Peyer's patch (tissue), 4 donors: ENCODE data around the gene ASIC4. TPM values are rescaled to one million over a fixed set of nuclear protein-coding genes. Genes with fewer than 3 reads are reported as not detected.

Source experiments
- DNase-seq, 3 donors: peaks; one replicate each; pipeline ENCODE4 v3.0.0-alpha.2; 2017 to 2019
- H3K27ac ChIP-seq, 4 donors: fragments of 200-600 bp; sonication (generic); one replicate each; pipeline ENCODE4 v1.5.1; 2016 to 2019
- H3K27me3 ChIP-seq, 2 donors: fragments of 200-600 bp; sonication (generic); one replicate each; pipeline ENCODE4 v1.5.1; 2019
- H3K36me3 ChIP-seq, 3 donors: fragments of 200-600 bp; sonication (generic); one replicate each; pipeline ENCODE4 v1.5.1; 2016 to 2019
- H3K4me1 ChIP-seq, 4 donors: fragments of 200-600 bp; sonication (generic); one replicate each; pipeline ENCODE4 v1.5.1; 2016 to 2019
- H3K4me3 ChIP-seq, 4 donors: fragments of 200-600 bp; sonication (generic); 1 replicate in 3 of 4; 2 replicates in 1 of 4; pipeline ENCODE4 v1.5.1; 2016 to 2019; ENCODE audit warnings: mild to moderate bottlenecking in 1 of 4
- H3K9me3 ChIP-seq, 4 donors: fragments of 200-600 bp; sonication (generic); one replicate each; pipeline ENCODE4 v1.5.1; 2016 to 2019; ENCODE audit warnings: mild to moderate bottlenecking in 1 of 4
- POLR2A ChIP-seq, 2 donors: fragments of 450-650 bp; IDR thresholded peaks; one replicate each; pipeline ENCODE4 v1.5.1; 2017; ENCODE audit warnings: antibody characterized with exemption in 2 of 2, mild to moderate bottlenecking in 2 of 2, moderate library complexity in 2 of 2
- small RNA-seq, 2 donors: library from RNA; depleted of rRNA; stranded (forward); fragments of <200 nt; gene quantifications; one replicate each; pipeline ENCODE3, GENCODE V24; 2016
- total RNA-seq, 4 donors: library from RNA; depleted of rRNA; stranded (reverse); fragments of >200 nt; gene quantifications; one replicate each; pipeline ENCODE4 v1.1.0, GENCODE V29; 2016
- TF ChIP-seq, protein P1 (sequence below), 6 experiments: fragments of 450-650 bp in 4 of 6; fragments of 200-600 bp in 2 of 6; sonication (generic) in 1 of 6; IDR thresholded peaks; one replicate each; pipeline ENCODE4 v1.5.1; 2017 to 2019; ENCODE audit warnings: antibody characterized with exemption in 6 of 6, mild to moderate bottlenecking in 3 of 6, moderate library complexity in 1 of 6

The ASIC4 gene
- total RNA-seq, 4 donors from 2014 or later, result 0.27 TPM; not detected in 3

DNA sequence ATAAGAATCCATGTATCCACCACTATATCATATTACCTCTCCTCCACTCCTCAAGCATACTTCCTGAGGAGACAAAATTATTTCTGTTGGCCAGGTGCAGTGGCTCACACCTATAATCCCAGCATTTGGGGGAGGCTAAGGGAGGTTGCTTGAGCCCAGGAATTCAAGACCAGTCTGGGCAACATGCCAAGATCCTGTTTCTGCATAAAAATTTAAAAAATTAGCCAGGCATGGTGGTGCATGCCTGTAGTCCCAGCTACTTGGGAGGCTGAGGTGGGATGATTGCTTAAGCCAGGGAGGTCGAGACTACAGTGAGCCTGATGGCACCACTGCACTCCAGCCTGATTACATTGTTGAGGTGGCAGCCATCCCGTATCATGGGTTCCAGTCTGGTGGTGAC is 67.1 kb downstream of the ASIC4 start:
- TF ChIP-seq POLR2A (IDR thresholded peaks at IDR 0.05), result no peak
- TF ChIP-seq, protein P1, sequence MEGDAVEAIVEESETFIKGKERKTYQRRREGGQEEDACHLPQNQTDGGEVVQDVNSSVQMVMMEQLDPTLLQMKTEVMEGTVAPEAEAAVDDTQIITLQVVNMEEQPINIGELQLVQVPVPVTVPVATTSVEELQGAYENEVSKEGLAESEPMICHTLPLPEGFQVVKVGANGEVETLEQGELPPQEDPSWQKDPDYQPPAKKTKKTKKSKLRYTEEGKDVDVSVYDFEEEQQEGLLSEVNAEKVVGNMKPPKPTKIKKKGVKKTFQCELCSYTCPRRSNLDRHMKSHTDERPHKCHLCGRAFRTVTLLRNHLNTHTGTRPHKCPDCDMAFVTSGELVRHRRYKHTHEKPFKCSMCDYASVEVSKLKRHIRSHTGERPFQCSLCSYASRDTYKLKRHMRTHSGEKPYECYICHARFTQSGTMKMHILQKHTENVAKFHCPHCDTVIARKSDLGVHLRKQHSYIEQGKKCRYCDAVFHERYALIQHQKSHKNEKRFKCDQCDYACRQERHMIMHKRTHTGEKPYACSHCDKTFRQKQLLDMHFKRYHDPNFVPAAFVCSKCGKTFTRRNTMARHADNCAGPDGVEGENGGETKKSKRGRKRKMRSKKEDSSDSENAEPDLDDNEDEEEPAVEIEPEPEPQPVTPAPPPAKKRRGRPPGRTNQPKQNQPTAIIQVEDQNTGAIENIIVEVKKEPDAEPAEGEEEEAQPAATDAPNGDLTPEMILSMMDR (IDR thresholded peaks at IDR 0.05), result no peak
- no peak for DNase-seq
- H3K27ac ChIP-seq, result no peak overlapping the region
- H3K4me1 ChIP-seq, result no peaks in the 10 kb centered on the region
- H3K4me3 ChIP-seq, result no peak overlapping the region
- H3K36me3 ChIP-seq, result no peaks in the 10 kb centered on the region
- no peaks in the 10 kb centered on the region for H3K27me3 ChIP-seq
- H3K9me3 ChIP-seq, result no peaks in the 10 kb centered on the region

Small RNA genes within 50 kb of the gene (small RNA-seq; reads per million reads assigned to genes)
- 0 reads per million in 2 donors for gene MIR3132

Other genes starting within 250 kb of the ASIC4 start
- gene DNAJB2, start 235.1 kb upstream of the ASIC4 start, total RNA-seq, result 10 to 100 TPM; 34.7 to 69.4 (median 58.3) TPM
- 1 to 10 TPM in 2 of 4 donors, under 1 TPM in 1, not detected in 1; 0.88 to 4.9 (median 2.3) TPM for gene PTPRN, start 205.1 kb upstream of the ASIC4 start, total RNA-seq
- not detected for gene RESP18, start 181.7 kb upstream of the ASIC4 start, total RNA-seq
- 100 to 1,000 TPM in 3 of 4 donors, 10 to 100 TPM in 1; 90.8 to 180 (median 177) TPM for gene DNPEP, start 126.6 kb upstream of the ASIC4 start, total RNA-seq
- gene DES, start 96.1 kb upstream of the ASIC4 start, total RNA-seq, result 100 to 1,000 TPM in 2 of 4 donors, 10 to 100 TPM in 2; 82.0 to 574 (median 112) TPM
- gene SPEG, start 79.6 kb upstream of the ASIC4 start, total RNA-seq, result 10 to 100 TPM in 2 of 4 donors, 1 to 10 TPM in 2; 3.2 to 49.5 (median 10.2) TPM
- 10 to 100 TPM; 35.0 to 69.6 (median 38.9) TPM for gene GMPPA, start 15.6 kb upstream of the ASIC4 start, total RNA-seq
- gene CHPF, start 29.3 kb downstream of the ASIC4 start, total RNA-seq, result 100 to 1,000 TPM in 1 of 4 donors, 10 to 100 TPM in 3; 19.0 to 122 (median 90.5) TPM
- gene TMEM198, start 29.5 kb downstream of the ASIC4 start, total RNA-seq, result 10 to 100 TPM in 3 of 4 donors, 1 to 10 TPM in 1; 6.6 to 25.5 (median 13.9) TPM
- 10 to 100 TPM in 3 of 4 donors, 1 to 10 TPM in 1; 7.5 to 43.7 (median 21.2) TPM for gene OBSL1, start 57.1 kb downstream of the ASIC4 start, total RNA-seq
- not detected for gene INHA, start 57.8 kb downstream of the ASIC4 start, total RNA-seq
- 10 to 100 TPM; 19.4 to 62.6 (median 51.5) TPM for gene STK11IP, start 83.4 kb downstream of the ASIC4 start, total RNA-seq
- gene SLC4A3, start 113.1 kb downstream of the ASIC4 start, total RNA-seq, result 1 to 10 TPM in 1 of 4 donors, under 1 TPM in 1, not detected in 2; 0.57 to 8.1 TPM